HL-60 (cell line): ENCODE measurements around the gene DSE.

Experiments
- DNase-seq, 2 experiments: peaks; one replicate each; pipeline ENCODE4 v3.0.0-alpha.2; 2010 to 2020; ENCODE audit warnings: low read depth in 1 of 2, low spot score in 1 of 2
- H3K27ac ChIP-seq: fragments of 250-450 bp; sonication (Bioruptor Pico); replicated peaks from 2 replicates; pipeline ENCODE4 v1.5.1; 2020; ENCODE audit warnings: mild to moderate bottlenecking, moderate library complexity
- H3K27me3 ChIP-seq: fragments of 250-450 bp; sonication (Bioruptor Pico); 2 replicates; pipeline ENCODE4 v1.5.1; 2021; ENCODE audit warnings: mild to moderate bottlenecking, moderate library complexity; ENCODE audit not compliant: insufficient read depth, poor library complexity, severe bottlenecking
- H3K4me3 ChIP-seq: replicated peaks from 2 replicates; pipeline ENCODE4 v1.5.1; 2011; ENCODE audit warnings: mild to moderate bottlenecking, control low read depth, low read length; ENCODE audit not compliant: insufficient read depth
- GABPA ChIP-seq: IDR thresholded peaks from 2 replicates; pipeline ENCODE4 v1.6.1; 2012; ENCODE audit warnings: low read depth
- POLR2AphosphoS5 ChIP-seq: IDR thresholded peaks from 2 replicates; pipeline ENCODE4 v1.6.1; 2012; ENCODE audit warnings: low read depth
- SPI1 ChIP-seq: IDR thresholded peaks from 2 replicates; pipeline ENCODE4 v1.6.1; 2012; ENCODE audit warnings: low read depth, mild to moderate bottlenecking, borderline replicate concordance
- TF ChIP-seq, protein P1 (sequence below): IDR thresholded peaks from one replicate; pipeline ENCODE4 v1.5.1; 2011; ENCODE audit warnings: low read length, control low read depth, inconsistent platforms; ENCODE audit not compliant: insufficient read depth
- TF ChIP-seq, protein P2 (sequence below): IDR thresholded peaks from 2 replicates; pipeline ENCODE4 v1.6.1; 2012; ENCODE audit warnings: low read depth; ENCODE audit not compliant: insufficient replicate concordance

Gene DSE

GRCh38 chr6:116389357-116389756, 18.6 kb downstream of the DSE start:
- no peak overlapping the region for H3K4me3 ChIP-seq
- no peak overlapping the region for H3K27ac ChIP-seq
- no peak for DNase-seq
- TF ChIP-seq GABPA (no peak), POLR2AphosphoS5 (no peak), SPI1 (no peak)
- TF ChIP-seq, protein P1, sequence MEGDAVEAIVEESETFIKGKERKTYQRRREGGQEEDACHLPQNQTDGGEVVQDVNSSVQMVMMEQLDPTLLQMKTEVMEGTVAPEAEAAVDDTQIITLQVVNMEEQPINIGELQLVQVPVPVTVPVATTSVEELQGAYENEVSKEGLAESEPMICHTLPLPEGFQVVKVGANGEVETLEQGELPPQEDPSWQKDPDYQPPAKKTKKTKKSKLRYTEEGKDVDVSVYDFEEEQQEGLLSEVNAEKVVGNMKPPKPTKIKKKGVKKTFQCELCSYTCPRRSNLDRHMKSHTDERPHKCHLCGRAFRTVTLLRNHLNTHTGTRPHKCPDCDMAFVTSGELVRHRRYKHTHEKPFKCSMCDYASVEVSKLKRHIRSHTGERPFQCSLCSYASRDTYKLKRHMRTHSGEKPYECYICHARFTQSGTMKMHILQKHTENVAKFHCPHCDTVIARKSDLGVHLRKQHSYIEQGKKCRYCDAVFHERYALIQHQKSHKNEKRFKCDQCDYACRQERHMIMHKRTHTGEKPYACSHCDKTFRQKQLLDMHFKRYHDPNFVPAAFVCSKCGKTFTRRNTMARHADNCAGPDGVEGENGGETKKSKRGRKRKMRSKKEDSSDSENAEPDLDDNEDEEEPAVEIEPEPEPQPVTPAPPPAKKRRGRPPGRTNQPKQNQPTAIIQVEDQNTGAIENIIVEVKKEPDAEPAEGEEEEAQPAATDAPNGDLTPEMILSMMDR, result no peak
- TF ChIP-seq, protein P2, sequence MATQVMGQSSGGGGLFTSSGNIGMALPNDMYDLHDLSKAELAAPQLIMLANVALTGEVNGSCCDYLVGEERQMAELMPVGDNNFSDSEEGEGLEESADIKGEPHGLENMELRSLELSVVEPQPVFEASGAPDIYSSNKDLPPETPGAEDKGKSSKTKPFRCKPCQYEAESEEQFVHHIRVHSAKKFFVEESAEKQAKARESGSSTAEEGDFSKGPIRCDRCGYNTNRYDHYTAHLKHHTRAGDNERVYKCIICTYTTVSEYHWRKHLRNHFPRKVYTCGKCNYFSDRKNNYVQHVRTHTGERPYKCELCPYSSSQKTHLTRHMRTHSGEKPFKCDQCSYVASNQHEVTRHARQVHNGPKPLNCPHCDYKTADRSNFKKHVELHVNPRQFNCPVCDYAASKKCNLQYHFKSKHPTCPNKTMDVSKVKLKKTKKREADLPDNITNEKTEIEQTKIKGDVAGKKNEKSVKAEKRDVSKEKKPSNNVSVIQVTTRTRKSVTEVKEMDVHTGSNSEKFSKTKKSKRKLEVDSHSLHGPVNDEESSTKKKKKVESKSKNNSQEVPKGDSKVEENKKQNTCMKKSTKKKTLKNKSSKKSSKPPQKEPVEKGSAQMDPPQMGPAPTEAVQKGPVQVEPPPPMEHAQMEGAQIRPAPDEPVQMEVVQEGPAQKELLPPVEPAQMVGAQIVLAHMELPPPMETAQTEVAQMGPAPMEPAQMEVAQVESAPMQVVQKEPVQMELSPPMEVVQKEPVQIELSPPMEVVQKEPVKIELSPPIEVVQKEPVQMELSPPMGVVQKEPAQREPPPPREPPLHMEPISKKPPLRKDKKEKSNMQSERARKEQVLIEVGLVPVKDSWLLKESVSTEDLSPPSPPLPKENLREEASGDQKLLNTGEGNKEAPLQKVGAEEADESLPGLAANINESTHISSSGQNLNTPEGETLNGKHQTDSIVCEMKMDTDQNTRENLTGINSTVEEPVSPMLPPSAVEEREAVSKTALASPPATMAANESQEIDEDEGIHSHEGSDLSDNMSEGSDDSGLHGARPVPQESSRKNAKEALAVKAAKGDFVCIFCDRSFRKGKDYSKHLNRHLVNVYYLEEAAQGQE, result no peak
- no peaks in the 10 kb centered on the region for H3K27me3 ChIP-seq

DNA sequence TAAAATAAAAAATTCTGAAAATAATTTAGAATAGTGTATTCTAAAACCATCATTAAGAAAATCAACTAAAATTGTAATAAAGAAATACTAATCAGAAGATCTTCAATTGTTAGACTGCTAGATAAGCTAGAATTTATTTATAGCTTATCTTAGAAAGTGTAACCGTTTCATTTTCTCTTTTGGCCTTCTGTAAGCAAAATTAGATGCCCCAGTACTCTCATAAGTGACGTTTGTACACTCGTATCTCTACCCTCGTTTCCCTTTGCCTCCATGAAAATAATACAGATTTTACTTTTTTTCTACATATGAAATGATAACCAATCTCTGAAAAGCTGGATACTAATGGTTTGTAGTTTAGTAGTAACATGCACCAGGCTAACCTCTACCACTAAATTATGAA, 19.8 kb downstream of the DSE start:
- H3K27me3 ChIP-seq, result no peaks in the 10 kb centered on the region
- H3K27ac ChIP-seq, result no peak overlapping the region
- no peak for TF ChIP-seq SPI1
- TF ChIP-seq, protein P1, result no peak
- TF ChIP-seq GABPA, result no peak
- TF ChIP-seq, protein P2, result no peak
- no peak for DNase-seq
- H3K4me3 ChIP-seq, result no peak overlapping the region

GRCh38 chr6:116392132-116393013, 21.6 kb downstream of the DSE start:
- Histone ChIP-seq H3K27ac (peak overlapping the region; percentile 35), H3K27me3 (no peaks in the 10 kb centered on the region), H3K4me3 (no peak overlapping the region)
- DNase-seq, result peak in 1 of 2 experiments; percentile 41
- TF ChIP-seq SPI1, result peak; percentile 55; the same call in 1 of the 2 replicates
- TF ChIP-seq GABPA, result peak; percentile 46
- no peak; the same call in 1 of the 2 replicates for TF ChIP-seq POLR2AphosphoS5

GRCh38 chr6:116393430-116393829, 22.7 kb downstream of the DSE start:
- Histone ChIP-seq H3K27ac (peak overlapping the region; percentile 35; the same call in 1 of the 2 replicates), H3K27me3 (no peaks in the 10 kb centered on the region), H3K4me3 (no peak overlapping the region)
- TF ChIP-seq, protein P2, result no peak
- TF ChIP-seq POLR2AphosphoS5, result no peak
- TF ChIP-seq, protein P1, result no peak
- no peak for TF ChIP-seq GABPA
- TF ChIP-seq SPI1, result no peak
- no peak for DNase-seq
